HepG2 (cell line): ENCODE measurements around the gene TMEM253. TPM values are rescaled to one million over a fixed set of nuclear protein-coding genes. Genes with fewer than 3 reads are reported as not detected.

Experiments
- BRCA1 ChIP-seq: sonication (generic); formaldehyde crosslinking; IDR thresholded peaks from 2 replicates; pipeline ENCODE4 v1.4.0; 2020; ENCODE audit warnings: missing genetic modification reagents
- FIP1L1 ChIP-seq: fragments of 200-400 bp; formaldehyde crosslinking; IDR thresholded peaks from 2 replicates; pipeline ENCODE4 v1.6.1; 2018; ENCODE audit warnings: low read depth, mild to moderate bottlenecking, low read length, moderate library complexity, borderline replicate concordance; ENCODE audit not compliant: insufficient read depth
- HIC2 ChIP-seq: sonication (generic); formaldehyde crosslinking; IDR thresholded peaks from 2 replicates; pipeline ENCODE4 v1.9.0; 2022; ENCODE audit warnings: low read depth, missing genetic modification reagents
- HMGXB3 ChIP-seq: sonication (generic); formaldehyde crosslinking; IDR thresholded peaks from 2 replicates; pipeline ENCODE4 v1.4.0; 2020; ENCODE audit warnings: missing genetic modification reagents, borderline replicate concordance
- KAT2B ChIP-seq: fragments of 150-350 bp; IDR thresholded peaks from 2 replicates; pipeline ENCODE4 v1.6.1; 2014; ENCODE audit warnings: low read depth, low read length, borderline replicate concordance
- KDM6A ChIP-seq: IDR thresholded peaks from 2 replicates; pipeline ENCODE4 v1.6.1; 2016; ENCODE audit warnings: low read depth
- SP2 ChIP-seq: sonication (generic); formaldehyde crosslinking; IDR thresholded peaks from 2 replicates; pipeline ENCODE4 v1.5.1; 2020; ENCODE audit warnings: mild to moderate bottlenecking, missing genetic modification reagents
- UBTF ChIP-seq: sonication (generic); formaldehyde crosslinking; IDR thresholded peaks from 2 replicates; pipeline ENCODE4 v1.4.0; 2020; ENCODE audit warnings: mild to moderate bottlenecking, missing genetic modification reagents
- ZNF281 ChIP-seq: sonication (generic); formaldehyde crosslinking; IDR thresholded peaks from 2 replicates; pipeline ENCODE4 v1.4.0; 2020; ENCODE audit warnings: missing genetic modification reagents, borderline replicate concordance
- ZNF615 ChIP-seq: sonication (generic); formaldehyde crosslinking; IDR thresholded peaks from 2 replicates; pipeline ENCODE4 v1.5.0; 2020; ENCODE audit warnings: mild to moderate bottlenecking, missing genetic modification reagents, borderline replicate concordance
- ZNF687 ChIP-seq: sonication (generic); formaldehyde crosslinking; IDR thresholded peaks from 2 replicates; pipeline ENCODE4 v1.5.1; 2020; ENCODE audit warnings: mild to moderate bottlenecking, missing genetic modification reagents, moderate library complexity
- ZNF740 ChIP-seq: sonication (generic); formaldehyde crosslinking; IDR thresholded peaks from 2 replicates; pipeline ENCODE4 v1.4.0; 2020; ENCODE audit warnings: missing genetic modification reagents
- ZSCAN29 ChIP-seq: sonication (generic); formaldehyde crosslinking; conservative IDR thresholded peaks from 2 replicates; pipeline ENCODE4 v1.4.0; 2020; ENCODE audit warnings: mild to moderate bottlenecking, missing genetic modification reagents
- polyA plus RNA-seq, 8 experiments: library from polyadenylated mRNA; depleted of rRNA in 3 of 8; stranded (reverse) in 7 of 8; unstranded in 1 of 8; fragments of >200 nt; fragmentation: Illumina TruSeq in 4 of 8; extraction: Trizol in 4 of 8; gene quantifications; 2 replicates each; pipeline versions ENCODE4 v1.2.1 to v1.2.3, GENCODE V29; 2011 to 2016; ENCODE audit warnings: low read depth in 4 of 8, missing spikeins in 1 of 8, mixed read lengths in 1 of 8; ENCODE audit not compliant: insufficient read depth in 1 of 8
- total RNA-seq, 5 experiments: library from RNA; depleted of rRNA; stranded (reverse); fragments of >200 nt; fragmentation: Illumina TruSeq; extraction: Trizol; gene quantifications; 2 replicates each; pipeline ENCODE4 v1.2.3, GENCODE V29; 2016; ENCODE audit warnings: low read depth in 1 of 5

TMEM253 gene
- total and polyA plus RNA-seq, 2 of the 13 experiments (the other 11 are each of a cell fraction or from before 2014, with no cell fraction given), result 0.29 to 0.45 TPM

GRCh38 chr14:21054768-21055145 is 46.1 kb upstream of the TMEM253 start (continued):
- TF ChIP-seq ZNF687 (CRISPR knock-in tag) (no peak), BRCA1 (CRISPR knock-in tag) (no peak), ZNF281 (CRISPR knock-in tag) (no peak), ZSCAN29 (CRISPR knock-in tag) (no peak), SP2 (no peak), KDM6A (CRISPR knock-in tag) (no peak), HIC2 (CRISPR knock-in tag) (no peak), HMGXB3 (CRISPR knock-in tag) (0 out of 2 replicates have a peak, but pooled peaks have one; percentile 9), KAT2B (no peak), FIP1L1 (no peak), ZNF740 (no peak), UBTF (no peak), ZNF615 (CRISPR knock-in tag) (no peak)
